ENCODE data around the gene GLI3. TPM values are rescaled to one million over a fixed set of nuclear protein-coding genes. Genes with fewer than 3 reads are reported as not detected.

GLI3 gene
- total and polyA plus RNA-seq, 11 donors: 0.50 to 14.4 (median 5.7) TPM

GRCh38 chr7:41994036-41994745 lies 242.8 kb downstream of the GLI3 start:
- H3K4me3 ChIP-seq: no peak overlapping the region
- 67 to 74% (median 73%) methylated on average over 3 of the region's 3 CpGs for whole genome bisulfite sequencing, 4 donors

GRCh38 chr7:41992881-41993867 lies 243.8 kb downstream of the GLI3 start:
- Histone ChIP-seq H3K4me3 (no peak overlapping the region), H3K27me3 (no peaks in the 10 kb centered on the region), H3K4me1 (peaks cover 0 to 16% (median 7%) of the 10 kb centered on the region in 12 donors), H3K36me3 (no peaks in the 10 kb centered on the region), H3K9me3 (no peaks in the 10 kb centered on the region), H3K27ac (no peak overlapping the region)
- DNase-seq (no peak), ATAC-seq (no peak)
- WGBS, 4 donors: 59 to 71% (median 64%) methylated on average over 13 of the region's 13 CpGs
- TF ChIP-seq POLR2A (IDR thresholded peaks at IDR 0.05) (no peak), CTCF (IDR thresholded peaks at IDR 0.05) (no peak)
- intact Hi-C loops (cut with DNase I): no loop called here

More at GRCh38 chr7:41994036-41994745, 242.8 kb downstream of the GLI3 start:
- Histone ChIP-seq H3K36me3 (peaks cover 0 to 2% (median 0%) of the 10 kb centered on the region in 9 donors), H3K4me1 (peaks cover 0 to 16% (median 7%) of the 10 kb centered on the region in 12 donors), H3K9me3 (no peaks in the 10 kb centered on the region), H3K27me3 (no peaks in the 10 kb centered on the region), H3K27ac (no peak overlapping the region)
- TF ChIP-seq CTCF (IDR thresholded peaks at IDR 0.05) (no peak), POLR2A (IDR thresholded peaks at IDR 0.05) (no peak)
- intact Hi-C loops (cut with DNase I): no loop called here
- DNase-seq (no peak), ATAC-seq (no peak)

GRCh38 chr7:41984888-41985287 lies 252.1 kb downstream of the GLI3 start:
- no peaks in the 10 kb centered on the region for H3K9me3 ChIP-seq
- no peak overlapping the region for H3K4me3 ChIP-seq
- no peaks in the 10 kb centered on the region for H3K36me3 ChIP-seq
- H3K27ac ChIP-seq: no peak overlapping the region
- TF ChIP-seq POLR2A (IDR thresholded peaks at IDR 0.05) (no peak), CTCF (IDR thresholded peaks at IDR 0.05) (no peak)
- intact Hi-C loops (cut with DNase I): loop anchor here in 4 of 10 donors (5.0 to 10.0 kb wide), 4 partner anchors 110 to 847 kb away; partner anchors contain the start of gene GLI3 (in 1 of the 4)
- no peak for DNase-seq
- 95 to 98% (median 96%) methylated on average over 1 of the region's 1 CpG for WGBS, 4 donors
- ATAC-seq: no peak
- peaks cover 0 to 18% (median 6%) of the 10 kb centered on the region in 12 donors for H3K4me1 ChIP-seq
- H3K27me3 ChIP-seq: no peaks in the 10 kb centered on the region

All from heart left ventricle (tissue), 16 donors.